ENCODE measurements around the gene AASS.

Gene AASS

GRCh38 chr7:122067077-122067476, 77.0 kb downstream of the AASS start:
- Histone ChIP-seq H3K9me2 (replicated peaks; ENCODE audit: control insufficient read depth, low read length) (no peaks in the 10 kb centered on the region), H3F3A (ENCODE audit: control insufficient read depth, insufficient read depth) (no peaks in the 10 kb centered on the region), H3K4me3 (ENCODE audit: low read length) (no peak overlapping the region), H3K27me3 (ENCODE audit: control insufficient read depth, low read length) (no peaks in the 10 kb centered on the region), H3K36me3 (ENCODE audit: control insufficient read depth, low read length) (no peaks in the 10 kb centered on the region), H3K4me1 (ENCODE audit: control insufficient read depth, low read length) (no peaks in the 10 kb centered on the region), H3K79me2 (ENCODE audit: control insufficient read depth, low read length) (no peaks in the 10 kb centered on the region), H4K20me1 (ENCODE audit: control insufficient read depth, insufficient read depth, low read depth, low read length) (no peaks in the 10 kb centered on the region), H3K4me2 (ENCODE audit: low read length) (no peak overlapping the region), H3K9me3 (ENCODE audit: control insufficient read depth, insufficient read depth, low read length) (no peaks in the 10 kb centered on the region), H3K27ac (ENCODE audit: low read depth, low read length) (no peak overlapping the region)
- TF ChIP-seq CTCF (IDR thresholded peaks at IDR 0.05; ENCODE audit: low read depth, low read length, poor library complexity, severe bottlenecking) = no peak

- no peaks in the 10 kb centered on the region for H3K9me2 ChIP-seq (replicated peaks; ENCODE audit: control insufficient read depth, low read length)
- TF ChIP-seq CTCF (IDR thresholded peaks at IDR 0.05; ENCODE audit: low read depth, low read length, poor library complexity, severe bottlenecking) (no peak), EZH2phosphoT487 (IDR thresholded peaks at IDR 0.05; ENCODE audit: borderline replicate concordance, low read length) (no peak)
- H3K9me3 ChIP-seq (ENCODE audit: control insufficient read depth, insufficient read depth, low read length) = no peaks in the 10 kb centered on the region
- H3K79me2 ChIP-seq (ENCODE audit: control insufficient read depth, low read length) = no peaks in the 10 kb centered on the region
- no peak overlapping the region for H3K4me3 ChIP-seq (ENCODE audit: low read length)
- H3K36me3 ChIP-seq (ENCODE audit: control insufficient read depth, low read length) = no peaks in the 10 kb centered on the region
- no peak overlapping the region for H3K4me2 ChIP-seq (ENCODE audit: low read length)
- no peaks in the 10 kb centered on the region for H3K4me1 ChIP-seq (ENCODE audit: control insufficient read depth, low read length)
- H3F3A ChIP-seq (ENCODE audit: control insufficient read depth, insufficient read depth) = no peaks in the 10 kb centered on the region
- no peaks in the 10 kb centered on the region for H4K20me1 ChIP-seq (ENCODE audit: control insufficient read depth, insufficient read depth, low read depth, low read length)
- no peaks in the 10 kb centered on the region for H3K27me3 ChIP-seq (ENCODE audit: control insufficient read depth, low read length)
- H3K27ac ChIP-seq (ENCODE audit: low read depth, low read length) = no peak overlapping the region
These were observed 79.1 kb downstream of the AASS start for GRCh38 chr7:122064971-122065370.

- no peaks in the 10 kb centered on the region for H3K27me3 ChIP-seq (ENCODE audit: control insufficient read depth, low read length)
- no peak overlapping the region for H3K27ac ChIP-seq (ENCODE audit: low read depth, low read length)
- TF ChIP-seq CTCF (IDR thresholded peaks at IDR 0.05; ENCODE audit: low read depth, low read length, poor library complexity, severe bottlenecking) = no peak
- no peak for TF ChIP-seq EZH2phosphoT487 (IDR thresholded peaks at IDR 0.05; ENCODE audit: borderline replicate concordance, low read length)
- H3K4me2 ChIP-seq (ENCODE audit: low read length) = no peak overlapping the region
- H3K4me3 ChIP-seq (ENCODE audit: low read length) = no peak overlapping the region
- no peaks in the 10 kb centered on the region for H3F3A ChIP-seq (ENCODE audit: control insufficient read depth, insufficient read depth)
- no peaks in the 10 kb centered on the region for H4K20me1 ChIP-seq (ENCODE audit: control insufficient read depth, insufficient read depth, low read depth, low read length)
- H3K36me3 ChIP-seq (ENCODE audit: control insufficient read depth, low read length) = no peaks in the 10 kb centered on the region
- H3K79me2 ChIP-seq (ENCODE audit: control insufficient read depth, low read length) = no peaks in the 10 kb centered on the region
- H3K4me1 ChIP-seq (ENCODE audit: control insufficient read depth, low read length) = no peaks in the 10 kb centered on the region
- H3K9me2 ChIP-seq (replicated peaks; ENCODE audit: control insufficient read depth, low read length) = no peaks in the 10 kb centered on the region
- no peaks in the 10 kb centered on the region for H3K9me3 ChIP-seq (ENCODE audit: control insufficient read depth, insufficient read depth, low read length)
These were observed 80.9 kb downstream of the AASS start for GRCh38 chr7:122063146-122063545.

- no peak for TF ChIP-seq CTCF (IDR thresholded peaks at IDR 0.05; ENCODE audit: low read depth, low read length, poor library complexity, severe bottlenecking)
- no peak for TF ChIP-seq EZH2phosphoT487 (IDR thresholded peaks at IDR 0.05; ENCODE audit: borderline replicate concordance, low read length)
- Histone ChIP-seq H3K9me2 (replicated peaks; ENCODE audit: control insufficient read depth, low read length) (no peaks in the 10 kb centered on the region), H3F3A (ENCODE audit: control insufficient read depth, insufficient read depth) (no peaks in the 10 kb centered on the region), H3K27ac (ENCODE audit: low read depth, low read length) (no peak overlapping the region), H4K20me1 (ENCODE audit: control insufficient read depth, insufficient read depth, low read depth, low read length) (no peaks in the 10 kb centered on the region), H3K9me3 (ENCODE audit: control insufficient read depth, insufficient read depth, low read length) (no peaks in the 10 kb centered on the region), H3K4me1 (ENCODE audit: control insufficient read depth, low read length) (no peaks in the 10 kb centered on the region), H3K4me3 (ENCODE audit: low read length) (no peak overlapping the region), H3K36me3 (ENCODE audit: control insufficient read depth, low read length) (no peaks in the 10 kb centered on the region), H3K27me3 (ENCODE audit: control insufficient read depth, low read length) (no peaks in the 10 kb centered on the region), H3K4me2 (ENCODE audit: low read length) (no peak overlapping the region), H3K79me2 (ENCODE audit: control insufficient read depth, low read length) (no peaks in the 10 kb centered on the region)
These were observed 84.5 kb downstream of the AASS start for GRCh38 chr7:122059542-122059941.
